Activated CD8-positive, alpha-beta memory T cell treated with anti-CD3 and anti-CD28 coated beads, Interleukin-2, amount 50 U/mL, for 4 hours (primary cell): ENCODE results near the gene CCK.
"Not testable (repeated sequence)": the region's sequence is repeated elsewhere in the genome, so short reads cannot be mapped to it uniquely, and the experiment has no call there.

ENCODE experiments used
- DNase-seq: peaks from one replicate; pipeline ENCODE4 v3.0.0-alpha.2; 2020

Gene CCK

GRCh38 chr3:42266085-42266484, at the start of gene CCK:
TSS of gene CCK (minus strand) at chr3:42266185. CDS start at chr3:42263630, 2,555 bp downstream.
- DNase-seq, result no peak

- DNase-seq, result no peak
These were observed 48.4 kb upstream of the CCK start for GRCh38 chr3:42314411-42314810.

- no peak for DNase-seq
These were observed 42.7 kb upstream of the CCK start for GRCh38 chr3:42308651-42309050.

GRCh38 chr3:42306499-42306898, 40.5 kb upstream of the CCK start:
- DNase-seq, result no peak

GRCh38 chr3:42302924-42303634, 37.1 kb upstream of the CCK start:
- DNase-seq, result no peak

GRCh38 chr3:42301446-42302175, 35.6 kb upstream of the CCK start:
- DNase-seq, result no peak

- DNase-seq, result no peak
These were observed 34.8 kb upstream of the CCK start for GRCh38 chr3:42300778-42301177.

- DNase-seq, result no peak
These were observed 34.0 kb upstream of the CCK start for GRCh38 chr3:42300013-42300412.

- DNase-seq, result no peak
These were observed 32.3 kb upstream of the CCK start for GRCh38 chr3:42298259-42298658.

GRCh38 chr3:42292009-42292408, 26.0 kb upstream of the CCK start:
- DNase-seq, result no peak

GRCh38 chr3:42290966-42291714, 25.2 kb upstream of the CCK start:
- DNase-seq, result no peak

GRCh38 chr3:42289026-42289425, 23.0 kb upstream of the CCK start:
- DNase-seq, result no peak

GRCh38 chr3:42288385-42288784, 22.4 kb upstream of the CCK start:
- DNase-seq, result no peak

- not testable (repeated sequence) for DNase-seq
These were observed 21.4 kb upstream of the CCK start for GRCh38 chr3:42287423-42287822.

- DNase-seq, result no peak
These were observed 11.7 kb upstream of the CCK start for GRCh38 chr3:42277676-42278075.

- DNase-seq, result no peak
These were observed 10.5 kb upstream of the CCK start for GRCh38 chr3:42276141-42277132.

- DNase-seq, result no peak
These were observed 9.2 kb upstream of the CCK start for GRCh38 chr3:42275217-42275616.

- no peak for DNase-seq
These were observed 8.3 kb upstream of the CCK start for GRCh38 chr3:42274266-42274665.

GRCh38 chr3:42273361-42273760, 7.4 kb upstream of the CCK start:
- no peak for DNase-seq

GRCh38 chr3:42271786-42272185, 5.8 kb upstream of the CCK start:
- no peak for DNase-seq

- DNase-seq, result no peak
These were observed 4.6 kb upstream of the CCK start for GRCh38 chr3:42270561-42270960.

GRCh38 chr3:42269647-42270046, 3.7 kb upstream of the CCK start:
- DNase-seq, result no peak

GRCh38 chr3:42267878-42268277, 1.9 kb upstream of the CCK start:
- DNase-seq, result no peak
